ENCODE results near the gene TPRX2. TPM values are rescaled to one million over a fixed set of nuclear protein-coding genes. Genes with fewer than 3 reads are reported as not detected.

The TPRX2 gene
- total and polyA plus RNA-seq, 2 of the 13 experiments (the other 11 are each of a cell fraction or from before 2014, with no cell fraction given) = not detected

- TF ChIP-seq ARID5B (CRISPR knock-in tag; IDR thresholded peaks at IDR 0.05) (peak; percentile 93), ZNF563 (CRISPR knock-in tag; IDR thresholded peaks at IDR 0.05) (no peak), EEA1 (CRISPR knock-in tag; IDR thresholded peaks at IDR 0.05; ENCODE audit: borderline replicate concordance) (no peak), KLF6 (CRISPR knock-in tag; IDR thresholded peaks at IDR 0.05) (no peak), NR2F2 (IDR thresholded peaks at IDR 0.05; ENCODE audit: borderline replicate concordance, low read depth) (peak; percentile 75; the same call in 1 of the 2 replicates), ZNF230 (CRISPR knock-in tag; IDR thresholded peaks at IDR 0.05) (no peak), ZNF552 (CRISPR knock-in tag; IDR thresholded peaks at IDR 0.05; ENCODE audit: borderline replicate concordance) (no peak), RELA (CRISPR knock-in tag; IDR thresholded peaks at IDR 0.05) (no peak), ZFP41 (CRISPR knock-in tag; IDR thresholded peaks at IDR 0.05; ENCODE audit: borderline replicate concordance) (no peak), ZNF549 (CRISPR knock-in tag; IDR thresholded peaks at IDR 0.05) (no peak), ZNF136 (CRISPR knock-in tag; IDR thresholded peaks at IDR 0.05; ENCODE audit: low read depth) (no peak; the same call in 1 of the 2 replicates), USF2 (IDR thresholded peaks at IDR 0.05; ENCODE audit: low read depth, low read length) (0 out of 2 replicates have a peak, but pooled peaks have one; percentile 19), USF2 (CRISPR knock-in tag; IDR thresholded peaks at IDR 0.05; ENCODE audit: borderline replicate concordance) (peak; percentile 66), LCORL (IDR thresholded peaks at IDR 0.05) (no peak), LCORL (CRISPR knock-in tag; IDR thresholded peaks at IDR 0.05) (peak; percentile 71), ZSCAN29 (CRISPR knock-in tag; conservative IDR thresholded peaks at IDR 0.05) (0 out of 2 replicates have a peak, but pooled peaks have one; percentile 27), ZNF432 (CRISPR knock-in tag; IDR thresholded peaks at IDR 0.05; ENCODE audit: borderline replicate concordance) (no peak)
- TF ChIP-seq, protein P1, sequence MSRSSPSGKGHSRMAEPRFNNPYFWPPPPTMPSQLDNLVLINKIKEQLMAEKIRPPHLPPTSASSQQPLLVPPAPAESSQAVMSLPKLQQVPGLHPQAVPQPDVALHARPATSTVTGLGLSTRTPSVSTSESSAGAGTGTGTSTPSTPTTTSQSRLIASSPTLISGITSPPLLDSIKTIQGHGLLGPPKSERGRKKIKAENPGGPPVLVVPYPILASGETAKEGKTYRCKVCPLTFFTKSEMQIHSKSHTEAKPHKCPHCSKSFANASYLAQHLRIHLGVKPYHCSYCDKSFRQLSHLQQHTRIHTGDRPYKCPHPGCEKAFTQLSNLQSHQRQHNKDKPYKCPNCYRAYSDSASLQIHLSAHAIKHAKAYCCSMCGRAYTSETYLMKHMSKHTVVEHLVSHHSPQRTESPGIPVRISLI (CRISPR knock-in tag; IDR thresholded peaks at IDR 0.05; ENCODE audit: borderline replicate concordance) = peak; percentile 52; the same call in 1 of the 2 replicates
- TF ChIP-seq, protein P2, sequence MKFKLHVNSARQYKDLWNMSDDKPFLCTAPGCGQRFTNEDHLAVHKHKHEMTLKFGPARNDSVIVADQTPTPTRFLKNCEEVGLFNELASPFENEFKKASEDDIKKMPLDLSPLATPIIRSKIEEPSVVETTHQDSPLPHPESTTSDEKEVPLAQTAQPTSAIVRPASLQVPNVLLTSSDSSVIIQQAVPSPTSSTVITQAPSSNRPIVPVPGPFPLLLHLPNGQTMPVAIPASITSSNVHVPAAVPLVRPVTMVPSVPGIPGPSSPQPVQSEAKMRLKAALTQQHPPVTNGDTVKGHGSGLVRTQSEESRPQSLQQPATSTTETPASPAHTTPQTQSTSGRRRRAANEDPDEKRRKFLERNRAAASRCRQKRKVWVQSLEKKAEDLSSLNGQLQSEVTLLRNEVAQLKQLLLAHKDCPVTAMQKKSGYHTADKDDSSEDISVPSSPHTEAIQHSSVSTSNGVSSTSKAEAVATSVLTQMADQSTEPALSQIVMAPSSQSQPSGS (CRISPR knock-in tag; IDR thresholded peaks at IDR 0.05) = peak; percentile 81; the same call in 1 of the 2 replicates
- TF ChIP-seq, protein P3, sequence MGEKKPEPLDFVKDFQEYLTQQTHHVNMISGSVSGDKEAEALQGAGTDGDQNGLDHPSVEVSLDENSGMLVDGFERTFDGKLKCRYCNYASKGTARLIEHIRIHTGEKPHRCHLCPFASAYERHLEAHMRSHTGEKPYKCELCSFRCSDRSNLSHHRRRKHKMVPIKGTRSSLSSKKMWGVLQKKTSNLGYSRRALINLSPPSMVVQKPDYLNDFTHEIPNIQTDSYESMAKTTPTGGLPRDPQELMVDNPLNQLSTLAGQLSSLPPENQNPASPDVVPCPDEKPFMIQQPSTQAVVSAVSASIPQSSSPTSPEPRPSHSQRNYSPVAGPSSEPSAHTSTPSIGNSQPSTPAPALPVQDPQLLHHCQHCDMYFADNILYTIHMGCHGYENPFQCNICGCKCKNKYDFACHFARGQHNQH (CRISPR knock-in tag; IDR thresholded peaks at IDR 0.05) = peak; percentile 99
Observed at GRCh38 chr19:47886010-47886559, 27.1 kb downstream of the TPRX2 start, which contains the start of gene SULT2A1 (continued).
